H1 (cell line): ENCODE results near the gene PAFAH1B1. TPM values are rescaled to one million over a fixed set of nuclear protein-coding genes. Genes with fewer than 3 reads are reported as not detected.

Experiments used
- CTCF ChIA-PET: fragments of 300-600 bp; sonication (Branson Sonifier 250); formaldehyde crosslinking; loops from one replicate; lab custom pipeline; 2021; ENCODE audit not compliant: partially characterized antibody; lab: Charles Lee
- POLR2A ChIA-PET: fragments of 300-600 bp; sonication (Branson Sonifier 250); formaldehyde crosslinking; loops from one replicate; lab custom pipeline; 2021; ENCODE audit warnings: inconsistent platforms; ENCODE audit not compliant: partially characterized antibody; lab: Charles Lee
- DNase-seq, 2 experiments: peaks; one replicate each; pipeline versions ENCODE4 v3.0.0 to v3.0.0-alpha.2; 2010 to 2022; ENCODE audit warnings: low spot score in 2 of 2, low read depth in 1 of 2, mixed read lengths in 1 of 2
- FAIRE-seq: peaks from 2 replicates; lab custom pipeline; 2011; peaks lifted over from hg19 to GRCh38; lab: Jason Lieb, UNC
- H2AFZ ChIP-seq: 2 replicates; pipeline ENCODE4 v1.8.1; 2012; ENCODE audit warnings: low read length, inconsistent platforms
- H2AK5ac ChIP-seq: 2 replicates; pipeline ENCODE4 v1.6.1; 2013; ENCODE audit warnings: low read depth, low read length
- H2BK120ac ChIP-seq: replicated peaks from 2 replicates; pipeline ENCODE3; 2013; ENCODE audit warnings: low read depth, low read length, inconsistent platforms
- H2BK12ac ChIP-seq: 2 replicates; pipeline ENCODE4 v1.6.1; 2013; ENCODE audit warnings: low read depth, low read length
- H2BK15ac ChIP-seq: 2 replicates; pipeline ENCODE4 v1.6.1; 2013; ENCODE audit warnings: low read length
- H2BK20ac ChIP-seq: 2 replicates; pipeline ENCODE4 v1.6.1; 2013; ENCODE audit warnings: low read length
- H2BK5ac ChIP-seq: 2 replicates; pipeline ENCODE4 v1.6.1; 2013; ENCODE audit warnings: low read depth, low read length
- H3K14ac ChIP-seq: 2 replicates; pipeline ENCODE4 v1.6.1; 2013; ENCODE audit warnings: inconsistent platforms; ENCODE audit not compliant: insufficient read length
- H3K18ac ChIP-seq: 2 replicates; pipeline ENCODE4 v1.6.1; 2013; ENCODE audit warnings: low read length; ENCODE audit errors: extremely low read depth
- H3K23ac ChIP-seq: 2 replicates; pipeline ENCODE4 v1.6.1; 2013; ENCODE audit warnings: inconsistent platforms; ENCODE audit not compliant: insufficient read length
- H3K23me2 ChIP-seq: 2 replicates; pipeline ENCODE4 v1.6.1; 2013; ENCODE audit warnings: low read depth, low read length
- H3K27ac ChIP-seq: 2 replicates; pipeline ENCODE4 v1.6.1; 2011; ENCODE audit warnings: low read depth, low read length, inconsistent platforms
- H3K27me3 ChIP-seq, 4 experiments: replicated peaks in 1 of 4; 1 replicate in 1 of 4; 2 replicates in 3 of 4; pipeline versions ENCODE4 v1.6.1 to v1.8.1; 2011 to 2013; ENCODE audit warnings: low read length in 3 of 4, mild to moderate bottlenecking in 3 of 4, inconsistent platforms in 2 of 4, mixed read lengths in 2 of 4, moderate library complexity in 1 of 4; ENCODE audit not compliant: control insufficient read depth in 3 of 4, insufficient read depth in 3 of 4; ENCODE audit errors: extremely low read depth in 1 of 4
- H3K36me3 ChIP-seq, 4 experiments: 2 replicates each; pipeline versions ENCODE4 v1.6.1 to v1.8.1; 2011 to 2013; ENCODE audit warnings: mild to moderate bottlenecking in 4 of 4, low read length in 3 of 4, moderate library complexity in 2 of 4, control low read depth in 1 of 4, inconsistent platforms in 1 of 4; ENCODE audit not compliant: insufficient read depth in 4 of 4, control insufficient read depth in 2 of 4
- H3K4ac ChIP-seq: replicated peaks from 2 replicates; pipeline ENCODE3; 2013; ENCODE audit warnings: low read length, low read depth, mixed read lengths, inconsistent platforms; ENCODE audit not compliant: insufficient read length
- H3K4me1 ChIP-seq, 4 experiments: replicated peaks in 1 of 4; 1 replicate in 1 of 4; 2 replicates in 3 of 4; pipeline versions ENCODE4 v1.6.1 to v1.8.1; 2011 to 2013; ENCODE audit warnings: low read length in 3 of 4, inconsistent platforms in 2 of 4, mixed read lengths in 1 of 4; ENCODE audit not compliant: insufficient read depth in 4 of 4, control insufficient read depth in 3 of 4
- H3K4me2 ChIP-seq, 2 experiments: 2 replicates each; pipeline versions ENCODE4 v1.6.1 to v1.8.1; 2011 to 2013; ENCODE audit warnings: low read depth in 2 of 2, low read length in 2 of 2, control low read depth in 1 of 2, inconsistent platforms in 1 of 2, mild to moderate bottlenecking in 1 of 2; ENCODE audit not compliant: insufficient read depth in 1 of 2
- H3K4me3 ChIP-seq, 4 experiments: fragments of 200-600, 300-600 bp in 1 of 4; sonication (generic), shearing (Covaris generic), sonication (Bioruptor Twin) in 1 of 4; 2 replicates each; pipeline versions ENCODE4 v1.5.1 to v1.8.1; 2011 to 2016; ENCODE audit warnings: low read length in 4 of 4, low read depth in 3 of 4, control low read depth in 2 of 4, inconsistent platforms in 2 of 4, mild to moderate bottlenecking in 2 of 4, mixed read lengths in 1 of 4, moderate library complexity in 1 of 4; ENCODE audit not compliant: insufficient read depth in 2 of 4; ENCODE audit errors: extremely low read depth in 1 of 4
- H3K56ac ChIP-seq: replicated peaks from 2 replicates; pipeline ENCODE3; 2013; ENCODE audit warnings: low read depth, mild to moderate bottlenecking, mixed read lengths, low read length, inconsistent platforms; ENCODE audit not compliant: insufficient read length
- H3K79me1 ChIP-seq: 2 replicates; pipeline ENCODE4 v1.6.1; 2013; ENCODE audit warnings: low read depth, low read length, control low read depth
- H3K79me2 ChIP-seq, 2 experiments: 2 replicates each; pipeline versions ENCODE4 v1.6.1 to v1.8.1; 2012 to 2013; ENCODE audit warnings: low read length in 2 of 2, mild to moderate bottlenecking in 2 of 2, inconsistent platforms in 1 of 2; ENCODE audit not compliant: insufficient read depth in 2 of 2, control insufficient read depth in 1 of 2
- H3K9ac ChIP-seq, 4 experiments: replicated peaks in 1 of 4; 1 replicate in 1 of 4; 2 replicates in 3 of 4; pipeline versions ENCODE4 v1.6.1 to v1.8.1; 2011 to 2013; ENCODE audit warnings: low read depth in 3 of 4, low read length in 3 of 4, control low read depth in 2 of 4, mild to moderate bottlenecking in 2 of 4, moderate library complexity in 2 of 4, inconsistent platforms in 1 of 4; ENCODE audit errors: extremely low read depth in 1 of 4
- H3K9me3 ChIP-seq, 2 experiments: 2 replicates each; pipeline versions ENCODE4 v1.6.1 to v1.8.1; 2012 to 2013; ENCODE audit warnings: mild to moderate bottlenecking in 2 of 2, moderate library complexity in 2 of 2, control low read depth in 1 of 2, inconsistent platforms in 1 of 2, low read depth in 1 of 2, low read length in 1 of 2, mixed read lengths in 1 of 2; ENCODE audit not compliant: insufficient read depth in 2 of 2
- H4K20me1 ChIP-seq, 2 experiments: replicated peaks in 1 of 2; 2 replicates each; pipeline versions ENCODE3 to v1.8.1; 2011 to 2013; ENCODE audit warnings: inconsistent platforms in 2 of 2, low read length in 2 of 2, mild to moderate bottlenecking in 1 of 2; ENCODE audit not compliant: insufficient read depth in 2 of 2, control insufficient read depth in 1 of 2
- H4K5ac ChIP-seq: 2 replicates; pipeline ENCODE4 v1.6.1; 2013; ENCODE audit warnings: low read length, low read depth, mixed read lengths, inconsistent platforms; ENCODE audit not compliant: insufficient read length
- H4K8ac ChIP-seq: 2 replicates; pipeline ENCODE4 v1.8.0; 2013; ENCODE audit warnings: mild to moderate bottlenecking, moderate library complexity, low read length, inconsistent platforms; ENCODE audit not compliant: insufficient read depth; ENCODE audit errors: extremely low read depth
- H4K91ac ChIP-seq: replicated peaks from 2 replicates; pipeline ENCODE3; 2013; ENCODE audit warnings: low read length, mixed read lengths, inconsistent platforms; ENCODE audit not compliant: insufficient read length
- ASH2L ChIP-seq: fragments of 200-600, 300-600 bp; sonication (generic); IDR thresholded peaks from one replicate; pipeline ENCODE4 v1.7.1; 2017; ENCODE audit warnings: low read length
- CTCF ChIP-seq, 3 experiments: IDR thresholded peaks; 1 replicate in 2 of 3; 2 replicates in 1 of 3; pipeline versions ENCODE4 v1.5.1 to v1.6.1; 2011; ENCODE audit warnings: low read length in 3 of 3, mild to moderate bottlenecking in 3 of 3, inconsistent platforms in 2 of 3, low read depth in 1 of 3, moderate library complexity in 1 of 3; ENCODE audit not compliant: insufficient read depth in 1 of 3; ENCODE audit errors: control extremely low read depth in 1 of 3
- SUZ12 ChIP-seq: fragments of 200-600 bp; sonication (generic); IDR thresholded peaks from 2 replicates; pipeline ENCODE4 v1.6.1; 2012; ENCODE audit warnings: mild to moderate bottlenecking, inconsistent platforms, low read length, moderate library complexity, mixed read lengths
- WGBS, 2 experiments: shearing (Covaris generic) in 1 of 2; methylation state at CpG; one replicate each; pipeline versions ENCODE4 v1.1.6 to v1.1.7; 2013 to 2015; ENCODE audit warnings: low lambda C conversion rate in 2 of 2, mixed read lengths in 2 of 2, inconsistent platforms in 1 of 2, low coverage in 1 of 2, missing lambda C conversion rate in 1 of 2; ENCODE audit not compliant: insufficient replicate concordance in 2 of 2, insufficient coverage in 1 of 2, insufficient read length in 1 of 2; ENCODE audit errors: extremely low coverage in 1 of 2, missing lambda C conversion rate in 1 of 2; 5-methylcytosine and 5-hydroxymethylcytosine counted together
- polyA plus RNA-seq, 7 experiments: library from polyadenylated mRNA; depleted of rRNA in 3 of 7; stranded (reverse) in 5 of 7; unstranded in 2 of 7; fragments of >200 nt in 5 of 7; fragments of 200-250 nt in 2 of 7; gene quantifications; 1 replicate in 5 of 7; 2 replicates in 1 of 7; 4 replicates in 1 of 7; pipeline versions ENCODE4 v1.2.1 to v1.2.3, GENCODE V29; 2011 to 2013; ENCODE audit warnings: missing spikeins in 2 of 7, mixed read lengths in 2 of 7
- total RNA-seq: library from RNA; stranded (reverse); fragmentation: NEBNext Ultra II Directional; extraction: Animal tissue kit (Norgen Biotek cat#: 25700); gene quantifications from 2 replicates; pipeline ENCODE4 v1.2.1, GENCODE V29; 2021

The PAFAH1B1 gene
- total and polyA plus RNA-seq, 2 of the 8 experiments (the other 6 are each of a cell fraction or from before 2014, with no cell fraction given): 42.0 to 152 TPM

DNA sequence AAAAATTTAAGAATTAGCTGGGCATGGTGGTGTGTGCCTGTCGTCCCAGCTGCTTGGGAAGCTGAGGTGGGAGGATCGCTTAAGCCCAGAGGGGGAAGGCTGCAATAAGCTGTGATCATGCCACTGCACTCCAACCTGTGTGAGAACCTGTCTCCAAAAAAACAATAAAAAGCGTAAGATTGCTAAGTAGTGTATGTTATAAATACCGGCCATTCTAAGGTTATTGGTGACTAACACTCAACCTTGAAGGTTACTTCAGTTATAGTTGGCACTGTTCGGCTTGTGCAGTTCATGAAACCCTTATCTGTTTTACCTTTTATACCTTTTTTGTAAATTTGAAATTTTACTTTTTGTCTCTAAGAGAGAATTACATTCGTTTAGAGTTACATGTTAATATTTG lies 44.0 kb downstream of the PAFAH1B1 start:
- H4K91ac ChIP-seq: no peak overlapping the region
- H2BK20ac ChIP-seq: no peak overlapping the region
- H4K20me1 ChIP-seq: peaks cover 12 to 13% of the 10 kb centered on the region in 2 experiments
- no peak overlapping the region for H2AK5ac ChIP-seq
- TF ChIP-seq CTCF (IDR thresholded peaks at IDR 0.05; ENCODE audit: control extremely low read depth in 1 of 3, insufficient read depth in 1 of 3, low read depth in 1 of 3, low read length in 3 of 3) (no peak), SUZ12 (no peak), ASH2L (no peak)
- no peak overlapping the region for H3K9ac ChIP-seq
- no peak overlapping the region for H3K56ac ChIP-seq
- no peak overlapping the region for H3K14ac ChIP-seq
- H3K4me2 ChIP-seq: no peak overlapping the region
- no peaks in the 10 kb centered on the region for H3K23me2 ChIP-seq
- ChIA-PET POLR2A (no interaction called here), CTCF (no interaction called here)
- no peak overlapping the region for H4K8ac ChIP-seq
- no peak overlapping the region for H2BK15ac ChIP-seq
- 89% methylated on average over 6 of the region's 6 CpGs; no CpG with 5 or more reads in 1 of the 2 experiments for WGBS, 2 experiments
- H3K23ac ChIP-seq: no peak overlapping the region
- no peak overlapping the region for H3K4me3 ChIP-seq
- H3K9me3 ChIP-seq: no peaks in the 10 kb centered on the region
- H3K18ac ChIP-seq: no peak overlapping the region
- no peak overlapping the region for H2BK12ac ChIP-seq
- no peak overlapping the region for H3K4ac ChIP-seq
- no peak overlapping the region for H2BK120ac ChIP-seq
- H3K79me1 ChIP-seq: peaks cover 3% of the 10 kb centered on the region; the same call in 1 of the 2 replicates
- no peak overlapping the region for H2BK5ac ChIP-seq
- peaks cover 3 to 74% of the 10 kb centered on the region in 2 experiments; a peak in 3 of 4 replicates for H3K79me2 ChIP-seq
- FAIRE-seq: no peak
- no peak overlapping the region for H3K27ac ChIP-seq
- no peak overlapping the region for H4K5ac ChIP-seq
- no peak for DNase-seq
- no peaks in the 10 kb centered on the region for H3K27me3 ChIP-seq
- peaks cover 0 to 29% (median 2%) of the 10 kb centered on the region in 4 experiments; a peak in 4 of 8 replicates for H3K36me3 ChIP-seq
- no peak overlapping the region for H2AFZ ChIP-seq
- peaks cover 0 to 3% (median 1%) of the 10 kb centered on the region in 4 experiments; a peak in 2 of 7 replicates for H3K4me1 ChIP-seq
